AG09309 (cell line): ENCODE data around the gene ITGB8.

Experiments
- DNase-seq: peaks from one replicate; pipeline ENCODE4 v3.0.0-alpha.2; 2010; ENCODE audit warnings: low read depth
- H3K4me3 ChIP-seq: 2 replicates; pipeline ENCODE4 v1.5.1; 2011; ENCODE audit warnings: mild to moderate bottlenecking, low read depth, low read length, moderate library complexity; ENCODE audit not compliant: control insufficient read depth
- CTCF ChIP-seq: IDR thresholded peaks from 2 replicates; pipeline ENCODE4 v1.5.1; 2011; ENCODE audit warnings: mild to moderate bottlenecking, low read depth, low read length, inconsistent platforms; ENCODE audit not compliant: insufficient read depth, control insufficient read depth; ENCODE audit errors: missing control alignments

Gene ITGB8

GRCh38 chr7:20404320-20404719 is 73.6 kb downstream of the ITGB8 start:
- no peak for DNase-seq
- no peak overlapping the region for H3K4me3 ChIP-seq
- TF ChIP-seq CTCF = no peak

GRCh38 chr7:20407585-20408466 is 77.1 kb downstream of the ITGB8 start:
- no peak overlapping the region for H3K4me3 ChIP-seq
- peak; percentile 25 for DNase-seq
- TF ChIP-seq CTCF = no peak

- TF ChIP-seq CTCF = no peak
- no peak overlapping the region for H3K4me3 ChIP-seq
- DNase-seq = peak; percentile 48
Measured at GRCh38 chr7:20408467-20408826, 77.7 kb downstream of the ITGB8 start.

DNA sequence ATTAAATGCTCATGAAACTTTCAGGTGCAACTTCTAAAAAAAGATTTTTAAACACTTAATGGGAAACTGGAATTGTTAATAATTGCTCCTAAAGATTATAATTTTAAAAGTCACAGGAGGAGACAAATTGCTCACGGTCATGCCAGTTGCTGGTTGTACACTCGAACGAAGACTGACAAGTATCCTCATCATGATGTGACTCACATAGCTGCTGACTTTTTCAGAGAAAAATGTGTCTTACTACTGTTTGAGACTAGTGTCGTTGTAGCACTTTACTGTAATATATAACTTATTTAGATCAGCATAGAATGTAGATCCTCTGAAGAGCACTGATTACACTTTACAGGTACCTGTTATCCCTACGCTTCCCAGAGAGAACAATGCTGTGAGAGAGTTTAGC is 79.3 kb downstream of the ITGB8 start:
- H3K4me3 ChIP-seq = no peak overlapping the region
- no peak for DNase-seq
- no peak for TF ChIP-seq CTCF

- H3K4me3 ChIP-seq = no peak overlapping the region
- TF ChIP-seq CTCF = no peak
- no peak for DNase-seq
Measured at GRCh38 chr7:20411372-20411771, 80.7 kb downstream of the ITGB8 start.

DNA sequence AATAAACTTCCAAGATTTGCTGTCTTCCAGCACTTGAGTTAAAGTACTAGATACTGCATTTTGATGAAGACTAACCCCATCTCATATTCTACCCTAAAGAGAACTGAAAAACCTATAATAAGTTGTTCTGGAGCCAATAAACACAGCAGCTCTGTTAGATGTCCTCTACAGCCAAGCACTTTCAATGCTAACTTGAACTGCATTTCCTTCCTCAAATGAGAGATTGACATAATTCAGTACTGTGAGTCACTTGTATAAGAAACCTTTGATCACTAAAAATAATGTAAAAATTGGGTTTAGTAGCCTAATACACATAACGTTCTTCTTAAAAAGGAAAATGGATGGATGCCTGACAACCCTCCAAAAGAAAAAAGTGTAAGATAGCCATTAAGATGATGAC is 81.3 kb downstream of the ITGB8 start:
- no peak for TF ChIP-seq CTCF
- H3K4me3 ChIP-seq = no peak overlapping the region
- no peak for DNase-seq
